AG04450 (cell line): Measurements from ENCODE around the gene ARL5C. TPM values are rescaled to one million over a fixed set of nuclear protein-coding genes. Genes with fewer than 3 reads are reported as not detected.
"Not testable (repeated sequence)": the region's sequence is repeated elsewhere in the genome, so short reads cannot be mapped to it uniquely, and the experiment has no call there.

Source experiments
- CTCF ChIA-PET: fragments of 300-600, 350-600 bp; formaldehyde crosslinking; extraction: SDS; loops from one replicate; lab custom pipeline; 2022; ENCODE audit warnings: antibody characterized with exemption, inconsistent platforms; lab: Charles Lee
- POLR2A ChIA-PET: fragments of 350-600 bp; formaldehyde crosslinking; extraction: SDS; loops from one replicate; lab custom pipeline; 2021; ENCODE audit warnings: antibody characterized with exemption, inconsistent platforms; lab: Yijun Ruan, JAX
- DNase-seq: peaks from one replicate; pipeline ENCODE4 v3.0.0-alpha.2; 2011; ENCODE audit warnings: low read depth, low spot score
- H3K27ac ChIP-seq: one replicate; pipeline ENCODE4 v1.5.1; 2012; ENCODE audit warnings: low read depth, low read length, control low read depth
- H3K27me3 ChIP-seq: one replicate; pipeline ENCODE4 v1.6.0; 2012; ENCODE audit warnings: low read length; ENCODE audit not compliant: control insufficient read depth, insufficient read depth
- H3K4me3 ChIP-seq: 2 replicates; pipeline ENCODE4 v1.5.1; 2011; ENCODE audit warnings: mild to moderate bottlenecking, low read depth, low read length, control low read depth
- H3K9me3 ChIP-seq: 2 replicates; pipeline ENCODE4 v1.5.1; 2012; ENCODE audit warnings: low read length; ENCODE audit not compliant: control insufficient read depth, insufficient read depth
- polyA plus RNA-seq: library from polyadenylated mRNA; depleted of rRNA; stranded (reverse); fragments of >200 nt; gene quantifications from 2 replicates; pipeline ENCODE4 v1.2.3, GENCODE V29; 2011
- TF ChIP-seq, protein P1 (sequence below): IDR thresholded peaks from 2 replicates; pipeline ENCODE4 v1.5.1; 2011; ENCODE audit warnings: low read depth, low read length, control low read depth, inconsistent platforms

ARL5C gene
- polyA plus RNA-seq, 1 experiment = not detected

DNA sequence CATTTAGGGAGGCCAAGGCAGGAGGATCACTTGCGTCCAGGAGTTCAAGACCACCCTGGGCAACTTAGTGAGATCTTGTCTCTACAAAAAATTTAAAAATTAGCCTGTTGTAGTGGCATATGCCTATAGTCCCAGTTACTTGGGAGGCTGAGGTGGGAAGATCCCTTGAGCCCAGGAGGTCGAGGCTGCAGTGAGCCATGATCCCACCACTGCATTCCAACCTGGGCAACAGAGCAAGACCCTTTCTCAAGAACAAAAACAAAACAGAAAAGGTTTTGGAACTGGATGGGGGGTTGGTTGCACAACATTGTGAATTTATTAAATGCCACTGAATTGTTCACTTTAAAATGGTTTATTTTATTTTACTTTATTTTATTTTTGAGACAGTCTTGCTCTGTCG lies 35.8 kb downstream of the ARL5C start:
- ChIA-PET POLR2A (no interaction called here), CTCF (no interaction called here)
- DNase-seq = no peak
- TF ChIP-seq, protein P1, sequence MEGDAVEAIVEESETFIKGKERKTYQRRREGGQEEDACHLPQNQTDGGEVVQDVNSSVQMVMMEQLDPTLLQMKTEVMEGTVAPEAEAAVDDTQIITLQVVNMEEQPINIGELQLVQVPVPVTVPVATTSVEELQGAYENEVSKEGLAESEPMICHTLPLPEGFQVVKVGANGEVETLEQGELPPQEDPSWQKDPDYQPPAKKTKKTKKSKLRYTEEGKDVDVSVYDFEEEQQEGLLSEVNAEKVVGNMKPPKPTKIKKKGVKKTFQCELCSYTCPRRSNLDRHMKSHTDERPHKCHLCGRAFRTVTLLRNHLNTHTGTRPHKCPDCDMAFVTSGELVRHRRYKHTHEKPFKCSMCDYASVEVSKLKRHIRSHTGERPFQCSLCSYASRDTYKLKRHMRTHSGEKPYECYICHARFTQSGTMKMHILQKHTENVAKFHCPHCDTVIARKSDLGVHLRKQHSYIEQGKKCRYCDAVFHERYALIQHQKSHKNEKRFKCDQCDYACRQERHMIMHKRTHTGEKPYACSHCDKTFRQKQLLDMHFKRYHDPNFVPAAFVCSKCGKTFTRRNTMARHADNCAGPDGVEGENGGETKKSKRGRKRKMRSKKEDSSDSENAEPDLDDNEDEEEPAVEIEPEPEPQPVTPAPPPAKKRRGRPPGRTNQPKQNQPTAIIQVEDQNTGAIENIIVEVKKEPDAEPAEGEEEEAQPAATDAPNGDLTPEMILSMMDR = no peak
- Histone ChIP-seq H3K9me3 (no peaks in the 10 kb centered on the region), H3K27ac (no peak overlapping the region), H3K27me3 (no peaks in the 10 kb centered on the region), H3K4me3 (no peak overlapping the region)

DNA sequence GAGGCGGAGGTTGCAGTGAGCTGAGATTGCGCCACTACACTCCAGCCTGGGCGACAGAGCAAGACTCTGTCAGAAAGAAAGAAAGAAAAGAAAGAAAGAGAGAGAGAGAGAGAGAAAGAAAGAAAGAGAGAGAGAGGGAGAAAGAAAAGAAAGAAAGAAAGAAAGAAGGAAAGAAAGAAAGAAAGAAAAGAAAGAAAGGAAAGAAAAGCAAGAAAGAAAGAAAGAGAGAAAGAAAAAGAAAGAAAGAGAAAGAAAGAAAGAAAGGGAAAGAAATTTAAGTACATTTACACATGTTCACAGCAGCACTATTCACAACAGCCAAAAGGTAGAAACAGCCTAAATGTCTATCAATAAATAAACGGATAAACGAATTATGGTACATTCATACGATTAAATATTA lies 36.4 kb downstream of the ARL5C start:
- H3K27ac ChIP-seq, H3K27me3 ChIP-seq, POLR2A ChIA-PET, DNase-seq, H3K9me3 ChIP-seq, H3K4me3 ChIP-seq, CTCF ChIA-PET: not testable (repeated sequence)

DNA sequence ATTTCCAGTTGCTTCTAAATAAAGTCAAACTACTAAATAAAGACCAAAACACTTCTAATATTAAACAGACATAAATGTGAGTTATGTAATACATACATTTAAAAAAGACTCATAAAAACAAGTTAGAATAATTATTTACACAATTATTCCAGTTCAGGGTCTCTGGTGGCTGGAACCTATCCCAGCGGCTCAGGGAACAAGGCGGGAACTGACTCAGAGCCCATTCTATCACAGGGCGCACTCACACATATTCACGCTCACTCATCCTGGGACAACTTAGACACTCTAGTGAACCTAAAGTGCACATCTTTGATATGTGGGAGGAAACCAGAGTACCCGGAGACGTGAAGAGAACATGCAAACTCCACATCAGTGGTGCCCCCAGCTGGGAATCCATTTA lies 39.5 kb downstream of the ARL5C start:
- H3K4me3 ChIP-seq = no peak overlapping the region
- no peak overlapping the region for H3K27ac ChIP-seq
- H3K27me3 ChIP-seq = peaks cover 3% of the 10 kb centered on the region
- H3K9me3 ChIP-seq = no peaks in the 10 kb centered on the region
- CTCF ChIA-PET = no interaction called here
- TF ChIP-seq, protein P1 = no peak
- POLR2A ChIA-PET = no interaction called here
- no peak for DNase-seq

DNA sequence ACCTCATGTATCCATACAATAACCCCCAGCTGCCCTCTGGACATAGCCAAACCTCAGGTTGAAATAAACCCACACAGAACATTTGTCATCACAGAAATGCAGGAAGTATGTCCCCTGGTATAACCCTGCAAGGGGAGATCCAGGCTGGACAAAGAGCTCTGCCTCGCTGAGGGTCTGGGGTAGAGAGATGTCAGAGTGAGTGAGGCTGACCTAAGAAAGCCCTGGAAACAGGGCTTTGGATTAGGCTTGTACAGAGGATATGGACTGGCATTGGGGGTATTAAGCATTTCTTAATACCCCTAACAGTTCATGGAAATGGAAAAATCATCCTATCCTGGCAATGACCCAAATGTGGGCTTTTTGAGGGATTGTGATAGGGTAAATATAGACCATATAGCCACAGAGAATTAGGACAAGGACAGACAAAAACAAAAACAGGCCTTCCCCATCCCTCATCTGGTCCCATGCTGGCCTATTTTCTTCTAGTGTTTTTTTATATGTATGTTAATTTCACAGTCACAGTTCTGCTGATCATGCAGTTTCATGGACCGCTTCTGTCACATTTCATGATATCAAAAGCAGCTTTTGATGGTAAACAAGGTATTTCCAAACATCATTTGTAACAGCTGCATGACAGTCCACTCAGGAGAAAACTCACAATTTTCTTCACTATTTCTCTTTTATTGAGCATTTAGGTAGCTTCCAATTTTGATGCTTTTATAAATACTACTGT lies 40.7 kb downstream of the ARL5C start:
- Histone ChIP-seq H3K4me3 (no peak overlapping the region), H3K9me3 (no peaks in the 10 kb centered on the region), H3K27me3 (peaks cover 3% of the 10 kb centered on the region), H3K27ac (no peak overlapping the region)
- ChIA-PET POLR2A (no interaction called here), CTCF (interaction anchor here (0.6 to 1.4 kb wide), 2 partner anchors 28 to 1310 kb away, joined by 4 read pairs; no protein-coding TSS in a partner anchor)
- TF ChIP-seq, protein P1 = no peak
- DNase-seq = no peak

DNA sequence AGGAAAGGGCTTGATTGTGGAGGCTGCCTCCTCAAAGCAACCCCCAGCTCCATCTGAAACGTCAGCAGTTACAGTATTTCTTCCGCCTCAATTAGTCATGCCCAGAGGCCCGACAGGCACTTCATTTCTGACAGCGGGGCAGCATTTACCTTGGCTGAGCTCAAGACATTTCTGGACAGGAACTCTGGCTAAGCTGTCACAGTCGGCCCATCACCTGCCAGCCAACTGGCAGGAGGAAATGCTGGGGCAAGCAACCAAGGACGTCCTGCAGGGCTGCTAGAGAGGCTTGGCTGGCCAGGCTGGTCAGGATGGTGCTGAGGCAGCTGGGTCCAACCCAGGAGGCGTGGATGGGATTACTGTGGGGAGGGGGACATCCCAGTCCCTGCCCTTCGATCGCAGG lies 42.3 kb downstream of the ARL5C start:
- Histone ChIP-seq H3K27ac (no peak overlapping the region), H3K9me3 (no peaks in the 10 kb centered on the region), H3K4me3 (no peak overlapping the region), H3K27me3 (peaks cover 5% of the 10 kb centered on the region)
- ChIA-PET POLR2A (no interaction called here), CTCF (interaction anchor here (1.4 kb wide), 1 partner anchor 14 kb away, joined by 3 read pairs; no protein-coding TSS in a partner anchor)
- DNase-seq = no peak
- TF ChIP-seq, protein P1 = no peak
